Measurements from ENCODE around the gene ANKRD24.

- TF ChIP-seq, protein P1, sequence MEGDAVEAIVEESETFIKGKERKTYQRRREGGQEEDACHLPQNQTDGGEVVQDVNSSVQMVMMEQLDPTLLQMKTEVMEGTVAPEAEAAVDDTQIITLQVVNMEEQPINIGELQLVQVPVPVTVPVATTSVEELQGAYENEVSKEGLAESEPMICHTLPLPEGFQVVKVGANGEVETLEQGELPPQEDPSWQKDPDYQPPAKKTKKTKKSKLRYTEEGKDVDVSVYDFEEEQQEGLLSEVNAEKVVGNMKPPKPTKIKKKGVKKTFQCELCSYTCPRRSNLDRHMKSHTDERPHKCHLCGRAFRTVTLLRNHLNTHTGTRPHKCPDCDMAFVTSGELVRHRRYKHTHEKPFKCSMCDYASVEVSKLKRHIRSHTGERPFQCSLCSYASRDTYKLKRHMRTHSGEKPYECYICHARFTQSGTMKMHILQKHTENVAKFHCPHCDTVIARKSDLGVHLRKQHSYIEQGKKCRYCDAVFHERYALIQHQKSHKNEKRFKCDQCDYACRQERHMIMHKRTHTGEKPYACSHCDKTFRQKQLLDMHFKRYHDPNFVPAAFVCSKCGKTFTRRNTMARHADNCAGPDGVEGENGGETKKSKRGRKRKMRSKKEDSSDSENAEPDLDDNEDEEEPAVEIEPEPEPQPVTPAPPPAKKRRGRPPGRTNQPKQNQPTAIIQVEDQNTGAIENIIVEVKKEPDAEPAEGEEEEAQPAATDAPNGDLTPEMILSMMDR (IDR thresholded peaks at IDR 0.05): no peak
- TF ChIP-seq EZH2 (IDR thresholded peaks at IDR 0.05): no peak
Measured at GRCh38 chr19:4151623-4152022, 30.9 kb upstream of the ANKRD24 start.

Data from neural progenitor cell (in vitro differentiated cells).